UCSD-AML1 (cell line): Measurements from ENCODE around the gene KIF4A.
"Not testable (repeated sequence)": the region's sequence is repeated elsewhere in the genome, so short reads cannot be mapped to it uniquely, and the experiment has no call there.

Source experiments
- DNase-seq: peaks from one replicate; lab custom pipeline; 2025; ENCODE audit not compliant: unreplicated experiment; lab: John Stamatoyannopoulos, UW

The KIF4A gene

GRCh38 chrX:70360366-70360765 is 70.5 kb downstream of the KIF4A start:
- DNase-seq, result no peak

- DNase-seq, result not testable (repeated sequence)
These were observed 78.8 kb downstream of the KIF4A start for GRCh38 chrX:70368731-70369130.

GRCh38 chrX:70386235-70386634 is 96.3 kb downstream of the KIF4A start:
- DNase-seq, result no peak

- no peak for DNase-seq
These were observed 109.0 kb downstream of the KIF4A start for GRCh38 chrX:70398899-70399298.

GRCh38 chrX:70400181-70400580 is 110.3 kb downstream of the KIF4A start:
- not testable (repeated sequence) for DNase-seq

- no peak for DNase-seq
These were observed 112.8 kb downstream of the KIF4A start for GRCh38 chrX:70402721-70403120.

GRCh38 chrX:70405003-70405402 is 115.1 kb downstream of the KIF4A start:
- DNase-seq, result no peak

GRCh38 chrX:70410921-70411320 is 121.0 kb downstream of the KIF4A start:
- DNase-seq, result no peak

- DNase-seq, result no peak
These were observed 121.6 kb downstream of the KIF4A start for GRCh38 chrX:70411475-70411874.

- no peak for DNase-seq
These were observed 131.7 kb downstream of the KIF4A start for GRCh38 chrX:70421618-70422017.

GRCh38 chrX:70422851-70423341 is 133.0 kb downstream of the KIF4A start, which contains the start of gene GDPD2:
TSS of gene GDPD2 (plus strand) at chrX:70423314. CDS start at chrX:70424985, 1,671 bp downstream.
- DNase-seq, result no peak

- DNase-seq, result no peak
These were observed 134.2 kb downstream of the KIF4A start for GRCh38 chrX:70423936-70424675.

GRCh38 chrX:70424801-70425200 is 134.9 kb downstream of the KIF4A start:
- no peak for DNase-seq

GRCh38 chrX:70426286-70427278 is 136.7 kb downstream of the KIF4A start:
- DNase-seq, result no peak

GRCh38 chrX:70427365-70427764 is 137.5 kb downstream of the KIF4A start:
- no peak for DNase-seq

GRCh38 chrX:70429759-70430158 is 139.9 kb downstream of the KIF4A start:
- DNase-seq, result no peak

GRCh38 chrX:70432936-70433847 is 143.3 kb downstream of the KIF4A start:
- no peak for DNase-seq

- peak; percentile 64 for DNase-seq
These were observed 144.0 kb downstream of the KIF4A start for GRCh38 chrX:70433848-70434351.

GRCh38 chrX:70434352-70434866 is 144.5 kb downstream of the KIF4A start:
- DNase-seq, result peak; percentile 82

GRCh38 chrX:70434914-70435586 is 145.1 kb downstream of the KIF4A start:
- peak; percentile 38 for DNase-seq
